Activated naive CD4-positive, alpha-beta T cell treated with anti-CD3 and anti-CD28 coated beads, Interleukin-2, amount 10 ng/mL, durations not matched to agents 7 days and 5 days (primary cell): ENCODE results near the gene ZNF808.
"Not testable (repeated sequence)": the region's sequence is repeated elsewhere in the genome, so short reads cannot be mapped to it uniquely, and the experiment has no call there.

Source experiments
- CTCF ChIA-PET: fragments of 350-600 bp; sonication (Branson Sonifier 250); formaldehyde crosslinking; loops from one replicate; lab custom pipeline; 2021; ENCODE audit warnings: antibody characterized with exemption; lab: Charles Lee
- DNase-seq: peaks from one replicate; pipeline ENCODE4 v3.0.0-alpha.2; 2020
- H3K27ac Mint-ChIP-seq: one replicate; pipeline ENCODE4 v1.8.0; 2021; ENCODE audit warnings: mild to moderate bottlenecking, moderate library complexity, mixed read lengths
- H3K27me3 Mint-ChIP-seq: one replicate; pipeline ENCODE4 v1.8.0; 2021; ENCODE audit warnings: mild to moderate bottlenecking, mixed read lengths
- H3K36me3 Mint-ChIP-seq: one replicate; pipeline ENCODE4 v1.8.0; 2021; ENCODE audit warnings: mixed read lengths
- H3K4me1 Mint-ChIP-seq: one replicate; pipeline ENCODE4 v1.8.0; 2021; ENCODE audit warnings: mixed read lengths
- H3K4me3 Mint-ChIP-seq: one replicate; pipeline ENCODE4 v1.8.0; 2021; ENCODE audit warnings: mild to moderate bottlenecking, moderate library complexity, mixed read lengths
- H3K9me3 Mint-ChIP-seq: one replicate; pipeline ENCODE4 v1.8.0; 2021; ENCODE audit warnings: mixed read lengths

The ZNF808 gene

DNA sequence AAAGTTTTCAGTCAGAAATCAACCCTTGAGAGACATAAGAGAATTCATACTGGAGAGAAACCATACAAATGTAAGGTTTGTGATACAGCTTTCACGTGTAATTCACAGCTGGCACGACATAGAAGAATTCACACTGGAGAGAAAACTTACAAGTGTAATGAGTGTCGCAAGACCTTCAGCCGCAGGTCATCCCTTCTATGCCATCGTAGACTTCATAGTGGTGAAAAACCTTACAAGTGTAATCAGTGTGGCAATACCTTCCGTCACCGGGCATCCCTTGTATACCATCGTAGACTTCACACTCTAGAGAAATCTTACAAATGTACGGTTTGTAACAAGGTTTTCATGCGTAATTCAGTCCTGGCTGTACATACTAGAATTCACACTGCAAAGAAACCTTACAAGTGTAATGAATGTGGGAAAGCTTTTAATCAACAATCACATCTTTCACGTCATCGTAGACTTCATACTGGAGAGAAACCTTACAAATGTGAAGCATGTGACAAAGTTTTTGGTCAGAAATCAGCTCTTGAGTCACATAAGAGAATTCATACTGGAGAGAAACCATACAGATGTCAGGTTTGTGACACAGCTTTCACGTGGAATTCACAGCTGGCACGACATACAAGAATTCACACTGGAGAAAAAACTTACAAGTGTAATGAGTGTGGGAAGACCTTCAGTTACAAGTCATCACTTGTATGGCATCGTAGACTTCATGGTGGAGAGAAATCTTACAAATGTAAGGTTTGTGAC lies 26.9 kb downstream of the ZNF808 start:
- peaks cover 83% of the 10 kb centered on the region for H3K36me3 Mint-ChIP-seq
- H3K4me3 Mint-ChIP-seq = no peak overlapping the region
- H3K4me1 Mint-ChIP-seq = no peaks in the 10 kb centered on the region
- H3K9me3 Mint-ChIP-seq = peaks cover 77% of the 10 kb centered on the region
- no peaks in the 10 kb centered on the region for H3K27me3 Mint-ChIP-seq
- DNase-seq = no peak
- CTCF ChIA-PET = no interaction called here
- no peak overlapping the region for H3K27ac Mint-ChIP-seq

DNA sequence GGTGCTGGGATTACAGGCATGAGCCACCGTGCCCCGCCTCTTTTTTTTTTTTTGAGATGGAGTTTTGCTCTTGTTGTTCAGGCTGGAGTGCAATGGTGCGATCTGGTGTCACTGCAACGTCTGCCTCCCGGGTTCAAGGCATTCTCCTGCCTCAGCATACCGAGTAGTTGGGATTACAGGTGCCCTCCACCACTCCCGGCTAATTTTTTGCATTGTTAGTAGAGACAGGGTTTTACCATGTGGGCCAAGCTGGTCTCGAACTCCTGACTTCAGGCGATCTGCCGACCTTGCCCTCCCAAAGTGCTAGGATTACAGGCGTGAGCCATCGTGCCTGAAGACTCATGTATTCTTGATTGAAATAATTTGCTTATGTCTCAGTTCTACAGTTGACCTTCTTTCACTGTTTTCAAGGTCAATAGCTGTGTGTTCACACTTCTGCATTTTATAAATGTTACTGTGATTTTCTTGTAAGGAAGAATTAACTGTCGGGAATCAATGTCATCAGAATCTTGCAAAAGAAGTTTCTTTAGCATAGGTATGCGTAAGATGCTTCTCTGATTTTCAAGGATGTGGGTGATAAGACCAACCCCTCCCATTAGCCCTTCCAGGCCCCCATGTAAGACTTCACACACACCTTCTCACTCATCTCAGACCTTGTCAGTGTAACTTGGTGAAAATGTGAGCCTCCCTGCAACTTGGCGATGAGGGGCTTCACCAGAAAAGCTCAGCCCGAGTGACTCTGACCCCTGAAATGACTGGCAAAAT lies 29.9 kb downstream of the ZNF808 start:
- Mint-ChIP-seq H3K27me3 (no peaks in the 10 kb centered on the region), H3K9me3 (peaks cover 77% of the 10 kb centered on the region), H3K4me3 (no peak overlapping the region), H3K36me3 (peaks cover 81% of the 10 kb centered on the region), H3K27ac (peak overlapping the region; percentile 65), H3K4me1 (no peaks in the 10 kb centered on the region)
- no peak for DNase-seq
- CTCF ChIA-PET = no interaction called here

DNA sequence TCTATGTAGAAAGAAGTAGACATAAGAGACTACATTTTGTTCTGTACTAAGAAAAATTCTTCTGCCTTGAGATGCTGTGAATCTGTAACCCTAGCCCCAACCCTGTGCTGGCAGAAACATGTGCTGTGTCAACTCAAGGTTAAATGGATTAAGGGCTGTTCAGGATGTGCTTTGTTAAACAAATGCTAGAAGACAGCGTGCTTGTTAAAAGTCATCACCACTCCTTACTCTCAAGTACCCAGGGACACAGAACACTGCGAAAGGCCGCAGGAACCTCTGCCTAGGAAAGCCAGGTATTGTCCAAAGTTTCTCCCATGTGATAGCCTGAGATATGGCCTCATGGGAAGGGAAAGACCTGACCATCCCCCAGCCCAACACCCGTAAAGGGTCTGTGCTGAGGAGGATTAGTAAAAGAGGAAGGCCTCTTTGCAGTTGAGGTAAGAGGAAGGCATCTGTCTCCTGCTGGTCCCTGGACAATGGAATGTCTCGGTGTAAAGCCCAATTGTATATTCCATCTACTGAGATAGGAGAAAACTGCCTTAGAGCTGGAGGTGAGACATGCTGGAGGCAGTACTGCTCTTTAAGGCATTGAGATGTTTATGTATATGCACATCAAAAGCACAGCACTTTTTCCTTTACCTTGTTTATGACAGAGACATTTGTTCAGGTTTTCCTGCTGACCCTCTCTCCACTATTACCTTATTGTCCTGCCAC lies 31.4 kb downstream of the ZNF808 start:
- H3K4me1 Mint-ChIP-seq, H3K27ac Mint-ChIP-seq, CTCF ChIA-PET, H3K27me3 Mint-ChIP-seq, DNase-seq, H3K4me3 Mint-ChIP-seq: not testable (repeated sequence)
- peaks cover 81% of the 10 kb centered on the region for H3K36me3 Mint-ChIP-seq
- peaks cover 77% of the 10 kb centered on the region for H3K9me3 Mint-ChIP-seq

DNA sequence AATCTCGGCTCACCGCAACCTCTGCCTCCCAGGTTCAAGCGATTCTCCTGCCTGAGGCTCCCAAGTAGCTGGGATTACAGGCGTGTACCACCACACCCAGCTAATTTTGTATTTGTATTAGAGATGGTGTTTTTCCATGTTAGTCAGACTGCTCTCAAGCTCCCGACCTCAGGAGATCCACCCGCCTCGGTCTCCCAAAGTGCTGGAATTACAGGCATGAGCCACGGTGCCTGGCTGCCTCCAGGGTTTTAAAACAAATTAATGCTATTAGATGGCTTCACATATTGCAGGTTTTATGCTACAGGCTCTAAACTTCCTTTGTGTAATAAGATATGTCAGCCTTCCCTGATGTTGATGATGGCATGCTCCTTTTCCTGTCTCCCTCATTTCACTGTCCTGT lies 34.1 kb downstream of the ZNF808 start:
- CTCF ChIA-PET, H3K27ac Mint-ChIP-seq, DNase-seq, H3K27me3 Mint-ChIP-seq, H3K4me3 Mint-ChIP-seq, H3K4me1 Mint-ChIP-seq: not testable (repeated sequence)
- Mint-ChIP-seq H3K9me3 (peaks cover 78% of the 10 kb centered on the region), H3K36me3 (peaks cover 81% of the 10 kb centered on the region)

DNA sequence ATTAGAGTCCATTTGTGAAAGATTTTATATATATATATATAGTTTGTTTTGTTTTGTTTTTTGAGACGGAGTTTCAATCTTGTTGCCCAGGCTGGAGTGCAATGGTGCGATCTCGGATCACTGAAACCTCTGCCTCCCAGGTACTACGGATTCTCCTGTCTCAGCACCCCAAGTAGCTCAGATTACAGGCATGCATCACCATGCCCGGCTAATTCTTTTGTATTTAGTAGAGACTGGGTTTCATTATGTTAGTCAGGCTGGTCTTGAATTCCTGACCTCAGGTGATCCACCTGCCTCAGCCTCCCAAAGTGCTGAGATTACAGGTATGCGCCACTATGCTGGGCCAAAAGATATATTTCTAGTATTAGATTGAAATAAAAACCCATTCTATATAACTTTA lies 38.7 kb downstream of the ZNF808 start:
- peaks cover 63% of the 10 kb centered on the region for H3K9me3 Mint-ChIP-seq
- no peak for DNase-seq
- H3K4me1 Mint-ChIP-seq = peaks cover 15% of the 10 kb centered on the region
- no peak overlapping the region for H3K27ac Mint-ChIP-seq
- H3K36me3 Mint-ChIP-seq = peaks cover 66% of the 10 kb centered on the region
- CTCF ChIA-PET = interaction anchor here (1.2 kb wide), 1 partner anchor 39 kb away, joined by 3 read pairs; the partner anchor contains the start of gene ZNF808
- H3K4me3 Mint-ChIP-seq = no peak overlapping the region
- no peaks in the 10 kb centered on the region for H3K27me3 Mint-ChIP-seq

DNA sequence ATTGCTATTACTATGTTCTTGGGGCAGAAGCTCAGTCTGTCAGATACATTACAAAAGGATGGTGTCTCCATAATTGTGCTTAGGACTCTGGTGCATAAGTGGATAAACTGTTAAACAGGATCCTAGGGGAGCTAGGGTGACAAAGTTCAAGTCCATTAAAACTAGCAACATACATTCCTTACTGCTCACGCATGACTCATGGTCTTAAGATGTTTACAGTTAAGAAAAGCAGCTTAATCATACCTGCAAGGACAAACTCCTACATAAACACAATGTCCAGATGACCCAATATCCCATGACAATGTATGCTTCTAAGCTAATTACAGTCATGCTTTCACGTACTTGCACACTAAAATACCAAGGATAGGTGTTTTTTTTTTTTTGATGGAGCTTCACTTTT lies 39.1 kb downstream of the ZNF808 start:
- DNase-seq = no peak
- Mint-ChIP-seq H3K27me3 (no peaks in the 10 kb centered on the region), H3K4me1 (peaks cover 19% of the 10 kb centered on the region), H3K4me3 (no peak overlapping the region), H3K27ac (no peak overlapping the region), H3K36me3 (peaks cover 66% of the 10 kb centered on the region), H3K9me3 (peaks cover 62% of the 10 kb centered on the region)
- CTCF ChIA-PET = interaction anchor here (1.0 to 1.2 kb wide), 2 partner anchors 22 to 40 kb away, joined by 3 read pairs; partner anchors contain the start of gene ZNF808

DNA sequence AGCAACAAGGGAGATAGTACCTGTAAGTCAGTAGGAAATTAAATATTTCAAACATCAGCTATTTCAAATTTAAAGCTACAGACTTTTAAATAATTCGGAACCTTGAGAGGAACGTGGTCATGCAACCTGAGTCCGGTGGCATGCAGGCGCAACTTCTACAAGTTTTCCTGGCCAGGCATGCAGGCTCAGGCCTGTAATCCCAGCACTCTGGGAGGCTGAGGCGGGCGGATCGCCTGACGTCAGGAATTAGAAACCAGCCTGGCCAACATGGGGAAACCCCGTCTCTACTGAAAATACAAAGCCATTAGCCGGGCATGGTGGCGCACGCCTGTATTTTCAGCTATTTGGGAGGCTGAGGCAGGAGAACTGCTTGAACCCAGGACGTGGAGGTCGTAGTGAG lies 40.5 kb downstream of the ZNF808 start:
- no peak for DNase-seq
- peaks cover 65% of the 10 kb centered on the region for H3K36me3 Mint-ChIP-seq
- no peaks in the 10 kb centered on the region for H3K27me3 Mint-ChIP-seq
- peaks cover 60% of the 10 kb centered on the region for H3K9me3 Mint-ChIP-seq
- H3K4me1 Mint-ChIP-seq = peaks cover 31% of the 10 kb centered on the region
- CTCF ChIA-PET = interaction anchor here (0.5 kb wide), 1 partner anchor 47 kb away, joined by 3 read pairs; no protein-coding TSS in a partner anchor
- no peak overlapping the region for H3K27ac Mint-ChIP-seq
- H3K4me3 Mint-ChIP-seq = no peak overlapping the region

DNA sequence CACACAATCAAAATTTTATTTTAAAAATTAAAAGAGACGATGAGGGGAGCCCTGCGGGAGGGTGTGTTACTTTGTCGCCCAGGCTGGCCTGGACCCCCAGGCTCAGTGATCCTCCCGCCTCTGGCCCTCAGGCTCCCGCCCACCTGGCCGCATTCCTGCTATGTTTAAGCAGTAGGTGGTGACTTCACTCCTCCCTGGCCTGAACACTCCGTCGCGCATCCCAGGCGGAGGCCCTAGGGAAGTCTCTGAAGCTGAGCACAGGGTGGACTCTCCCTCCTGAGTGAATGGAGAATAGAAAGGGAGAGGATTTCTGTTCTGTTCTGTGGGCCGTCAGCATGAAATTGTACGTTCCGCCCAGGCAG lies 42.2 kb downstream of the ZNF808 start:
- CTCF ChIA-PET, H3K27me3 Mint-ChIP-seq, DNase-seq: not testable (repeated sequence)
- peak overlapping the region; percentile 93 for H3K27ac Mint-ChIP-seq
- peaks cover 53% of the 10 kb centered on the region for H3K9me3 Mint-ChIP-seq
- peaks cover 36% of the 10 kb centered on the region for H3K4me1 Mint-ChIP-seq
- peak overlapping the region; percentile 77 for H3K4me3 Mint-ChIP-seq
- H3K36me3 Mint-ChIP-seq = peaks cover 65% of the 10 kb centered on the region

DNA sequence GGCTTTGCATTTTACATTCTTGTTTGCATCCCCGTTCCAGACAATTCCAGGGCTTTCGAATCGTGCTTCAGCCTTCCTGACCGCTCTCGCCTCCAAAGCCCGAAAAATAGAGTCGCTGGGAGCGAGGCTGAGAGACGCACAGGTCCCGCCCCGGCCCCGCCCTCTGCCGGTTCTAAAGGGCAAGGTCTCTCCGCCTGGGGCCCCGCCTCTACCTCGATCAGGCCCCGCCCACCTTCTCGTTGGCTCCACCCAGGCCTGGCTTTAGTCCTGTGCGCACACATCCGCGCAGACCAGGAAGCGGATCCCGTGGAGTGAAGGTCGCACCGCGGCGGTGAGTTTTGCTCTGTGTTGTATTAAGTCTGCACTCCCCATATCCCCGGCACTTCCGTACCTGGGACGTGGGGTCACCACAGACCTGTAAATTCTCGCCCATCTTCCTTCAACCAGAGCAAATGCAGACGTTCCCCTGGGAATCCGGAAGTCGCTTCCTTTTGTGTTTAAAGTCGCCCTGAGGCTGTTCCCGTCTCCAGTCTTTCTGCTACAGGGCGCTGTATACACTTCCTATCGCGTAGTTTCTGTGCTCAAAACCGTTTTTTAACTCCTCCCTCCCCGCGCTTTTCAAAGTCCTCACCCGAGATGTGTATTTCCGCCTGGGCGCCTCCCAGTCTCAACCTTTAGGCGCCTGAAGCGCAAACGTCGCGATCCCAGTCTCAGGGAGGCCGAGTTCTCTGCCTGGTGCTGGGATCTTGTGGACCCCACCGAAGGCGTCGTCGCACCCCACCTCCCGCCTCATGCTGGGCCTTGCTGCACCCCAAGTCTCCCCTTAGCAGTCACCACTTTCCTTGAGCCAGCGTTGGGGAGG lies 42.8 kb downstream of the ZNF808 start, which contains the start of gene ZNF701:
Gene ZNF701, plus strand, starts transcription at position 288 of the 862 bp plus-strand sequence. CDS start 3,861 bp downstream, outside the sequence.
- CTCF ChIA-PET = no interaction called here
- peaks cover 36% of the 10 kb centered on the region for H3K4me1 Mint-ChIP-seq
- peak; percentile 96 for DNase-seq

DNA sequence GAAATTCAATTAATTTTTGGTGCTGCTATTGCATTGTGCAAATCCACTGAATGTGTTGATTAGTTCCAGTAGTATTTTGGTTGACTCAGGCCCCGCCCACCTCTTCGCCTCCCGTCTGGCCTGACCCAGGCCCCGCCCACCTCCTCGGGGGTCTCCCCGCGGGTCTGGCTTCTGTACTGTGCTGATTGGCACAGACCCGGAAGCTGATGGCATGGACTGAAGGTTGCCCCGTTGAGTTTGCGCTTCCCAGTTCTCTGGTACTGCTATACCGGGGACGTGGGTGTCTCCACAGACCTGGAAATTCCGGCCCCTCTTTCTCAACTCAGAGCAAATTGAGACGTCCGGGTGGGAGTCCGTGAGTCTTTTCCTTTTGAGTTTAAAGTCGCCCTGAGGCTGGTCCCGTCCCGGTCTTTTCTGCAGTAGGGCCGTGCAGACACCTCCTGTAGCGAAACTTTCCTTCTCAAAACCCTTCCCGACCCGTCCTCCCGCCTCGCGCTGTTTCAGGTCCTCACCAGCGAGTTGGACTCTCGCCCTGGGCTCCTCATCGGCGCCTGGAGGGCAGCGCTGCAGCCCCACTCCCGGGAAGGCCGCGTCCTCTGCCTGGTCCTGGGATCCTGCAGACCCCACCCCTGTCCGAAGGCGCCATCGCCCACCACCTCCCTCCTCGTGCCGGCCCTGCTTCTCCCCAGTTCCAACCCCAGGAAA lies 57.4 kb downstream of the ZNF808 start:
- Mint-ChIP-seq H3K36me3 (peaks cover 82% of the 10 kb centered on the region), H3K27me3 (no peaks in the 10 kb centered on the region), H3K4me1 (no peaks in the 10 kb centered on the region), H3K4me3 (no peak overlapping the region), H3K9me3 (peaks cover 48% of the 10 kb centered on the region), H3K27ac (no peak overlapping the region)
- DNase-seq = no peak
- CTCF ChIA-PET = no interaction called here

More for the DNA sequence above, 42.8 kb downstream of the ZNF808 start, which contains the start of gene ZNF701:
- Mint-ChIP-seq H3K9me3 (peaks cover 51% of the 10 kb centered on the region), H3K36me3 (peaks cover 69% of the 10 kb centered on the region), H3K27ac (peak within 1 kb of the TSS; percentile 93), H3K27me3 (no peaks in the 10 kb centered on the region), H3K4me3 (peak within 1 kb of the TSS; percentile 77)

DNA sequence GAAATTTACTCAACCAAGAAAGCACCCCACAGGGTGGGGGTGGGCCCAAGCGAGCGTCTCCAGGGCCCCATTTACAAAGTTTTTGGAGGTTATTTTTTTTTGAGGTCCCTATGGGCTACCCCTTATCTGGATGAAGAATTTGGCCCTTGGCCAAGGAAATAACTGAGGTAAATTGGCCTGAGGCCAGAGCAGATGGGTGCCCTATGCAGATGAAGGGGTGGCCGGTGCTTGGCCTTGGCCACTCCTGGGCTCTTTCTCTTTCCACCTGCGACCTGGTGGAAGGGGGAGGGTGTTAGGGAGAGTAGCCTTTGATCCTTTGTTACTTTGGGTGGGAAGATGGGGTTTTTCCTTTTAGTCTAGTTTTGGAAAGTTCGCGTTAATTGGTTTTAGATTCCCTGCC lies 58.1 kb downstream of the ZNF808 start:
- no peak overlapping the region for H3K27ac Mint-ChIP-seq
- CTCF ChIA-PET = no interaction called here
- no peak overlapping the region for H3K4me3 Mint-ChIP-seq
- no peaks in the 10 kb centered on the region for H3K27me3 Mint-ChIP-seq
- DNase-seq = no peak
- H3K9me3 Mint-ChIP-seq = peaks cover 49% of the 10 kb centered on the region
- peaks cover 85% of the 10 kb centered on the region for H3K36me3 Mint-ChIP-seq
- no peaks in the 10 kb centered on the region for H3K4me1 Mint-ChIP-seq

DNA sequence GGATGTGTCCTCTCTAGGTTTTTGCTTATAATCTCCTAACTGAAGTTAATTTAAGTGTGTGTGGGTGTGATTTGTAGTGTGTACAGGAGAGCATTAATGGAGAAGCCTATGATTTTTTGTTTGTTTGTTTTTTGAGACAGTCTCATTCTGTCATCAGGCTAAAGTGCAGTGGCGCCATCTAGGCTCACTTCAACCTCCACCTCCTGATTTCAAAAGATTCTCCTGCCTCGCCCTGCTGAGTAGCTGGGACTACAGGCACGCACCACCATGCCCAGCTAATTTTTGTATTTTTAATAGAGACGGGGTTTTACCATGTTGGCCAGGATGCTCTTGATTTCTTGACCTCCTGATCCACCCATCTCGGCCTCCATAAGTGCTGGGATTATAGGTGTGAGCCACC lies 63.3 kb downstream of the ZNF808 start:
- no peak overlapping the region for H3K27ac Mint-ChIP-seq
- no peak overlapping the region for H3K4me3 Mint-ChIP-seq
- no peaks in the 10 kb centered on the region for H3K4me1 Mint-ChIP-seq
- H3K36me3 Mint-ChIP-seq = peaks cover 74% of the 10 kb centered on the region
- no peaks in the 10 kb centered on the region for H3K27me3 Mint-ChIP-seq
- H3K9me3 Mint-ChIP-seq = peaks cover 37% of the 10 kb centered on the region
- CTCF ChIA-PET = no interaction called here
- DNase-seq = no peak

DNA sequence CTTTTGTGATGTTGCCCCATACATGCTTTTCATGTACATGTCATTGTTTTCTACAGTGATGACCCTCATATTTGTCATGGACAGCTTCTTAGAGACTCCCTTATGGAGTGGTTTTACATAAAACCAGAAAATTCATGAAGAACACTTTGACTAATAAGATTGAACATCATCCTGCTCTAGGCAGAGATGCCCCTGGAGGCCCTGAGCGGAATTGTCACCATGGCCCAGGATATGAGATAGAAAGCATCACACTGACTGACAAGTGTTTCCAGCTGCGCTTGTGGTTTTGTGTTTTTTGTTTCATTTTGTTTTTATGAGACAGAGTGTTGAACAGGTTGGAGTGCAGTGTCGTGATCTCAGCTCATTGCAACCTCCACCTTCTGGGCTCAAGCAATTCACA lies 64.8 kb downstream of the ZNF808 start:
- peak; percentile 22 for DNase-seq
- Mint-ChIP-seq H3K9me3 (peaks cover 46% of the 10 kb centered on the region), H3K27me3 (no peaks in the 10 kb centered on the region), H3K4me3 (no peak overlapping the region), H3K36me3 (peaks cover 77% of the 10 kb centered on the region), H3K4me1 (no peaks in the 10 kb centered on the region), H3K27ac (no peak overlapping the region)
- CTCF ChIA-PET = no interaction called here
